H1 (cell line): ENCODE results near the gene STEAP1B. TPM values are rescaled to one million over a fixed set of nuclear protein-coding genes. Genes with fewer than 3 reads are reported as not detected.

Experiments used
- CTCF ChIA-PET: fragments of 300-600 bp; sonication (Branson Sonifier 250); formaldehyde crosslinking; loops from one replicate; lab custom pipeline; 2021; ENCODE audit not compliant: partially characterized antibody; lab: Charles Lee
- POLR2A ChIA-PET: fragments of 300-600 bp; sonication (Branson Sonifier 250); formaldehyde crosslinking; loops from one replicate; lab custom pipeline; 2021; ENCODE audit warnings: inconsistent platforms; ENCODE audit not compliant: partially characterized antibody; lab: Charles Lee
- DNase-seq, 2 experiments: peaks; one replicate each; pipeline versions ENCODE4 v3.0.0 to v3.0.0-alpha.2; 2010 to 2022; ENCODE audit warnings: low spot score in 2 of 2, low read depth in 1 of 2, mixed read lengths in 1 of 2
- FAIRE-seq: peaks from 2 replicates; lab custom pipeline; 2011; peaks lifted over from hg19 to GRCh38; lab: Jason Lieb, UNC
- H2AFZ ChIP-seq: 2 replicates; pipeline ENCODE4 v1.8.1; 2012; ENCODE audit warnings: low read length, inconsistent platforms
- H2AK5ac ChIP-seq: 2 replicates; pipeline ENCODE4 v1.6.1; 2013; ENCODE audit warnings: low read depth, low read length
- H2BK120ac ChIP-seq: replicated peaks from 2 replicates; pipeline ENCODE3; 2013; ENCODE audit warnings: low read depth, low read length, inconsistent platforms
- H2BK12ac ChIP-seq: 2 replicates; pipeline ENCODE4 v1.6.1; 2013; ENCODE audit warnings: low read depth, low read length
- H2BK15ac ChIP-seq: 2 replicates; pipeline ENCODE4 v1.6.1; 2013; ENCODE audit warnings: low read length
- H2BK20ac ChIP-seq: 2 replicates; pipeline ENCODE4 v1.6.1; 2013; ENCODE audit warnings: low read length
- H2BK5ac ChIP-seq: 2 replicates; pipeline ENCODE4 v1.6.1; 2013; ENCODE audit warnings: low read depth, low read length
- H3K14ac ChIP-seq: 2 replicates; pipeline ENCODE4 v1.6.1; 2013; ENCODE audit warnings: inconsistent platforms; ENCODE audit not compliant: insufficient read length
- H3K18ac ChIP-seq: 2 replicates; pipeline ENCODE4 v1.6.1; 2013; ENCODE audit warnings: low read length; ENCODE audit errors: extremely low read depth
- H3K23ac ChIP-seq: 2 replicates; pipeline ENCODE4 v1.6.1; 2013; ENCODE audit warnings: inconsistent platforms; ENCODE audit not compliant: insufficient read length
- H3K23me2 ChIP-seq: 2 replicates; pipeline ENCODE4 v1.6.1; 2013; ENCODE audit warnings: low read depth, low read length
- H3K27ac ChIP-seq: 2 replicates; pipeline ENCODE4 v1.6.1; 2011; ENCODE audit warnings: low read depth, low read length, inconsistent platforms
- H3K27me3 ChIP-seq, 4 experiments: replicated peaks in 1 of 4; 1 replicate in 1 of 4; 2 replicates in 3 of 4; pipeline versions ENCODE4 v1.6.1 to v1.8.1; 2011 to 2013; ENCODE audit warnings: low read length in 3 of 4, mild to moderate bottlenecking in 3 of 4, inconsistent platforms in 2 of 4, mixed read lengths in 2 of 4, moderate library complexity in 1 of 4; ENCODE audit not compliant: control insufficient read depth in 3 of 4, insufficient read depth in 3 of 4; ENCODE audit errors: extremely low read depth in 1 of 4
- H3K36me3 ChIP-seq, 4 experiments: 2 replicates each; pipeline versions ENCODE4 v1.6.1 to v1.8.1; 2011 to 2013; ENCODE audit warnings: mild to moderate bottlenecking in 4 of 4, low read length in 3 of 4, moderate library complexity in 2 of 4, control low read depth in 1 of 4, inconsistent platforms in 1 of 4; ENCODE audit not compliant: insufficient read depth in 4 of 4, control insufficient read depth in 2 of 4
- H3K4ac ChIP-seq: replicated peaks from 2 replicates; pipeline ENCODE3; 2013; ENCODE audit warnings: low read length, low read depth, mixed read lengths, inconsistent platforms; ENCODE audit not compliant: insufficient read length
- H3K4me1 ChIP-seq, 4 experiments: replicated peaks in 1 of 4; 1 replicate in 1 of 4; 2 replicates in 3 of 4; pipeline versions ENCODE4 v1.6.1 to v1.8.1; 2011 to 2013; ENCODE audit warnings: low read length in 3 of 4, inconsistent platforms in 2 of 4, mixed read lengths in 1 of 4; ENCODE audit not compliant: insufficient read depth in 4 of 4, control insufficient read depth in 3 of 4
- H3K4me2 ChIP-seq, 2 experiments: 2 replicates each; pipeline versions ENCODE4 v1.6.1 to v1.8.1; 2011 to 2013; ENCODE audit warnings: low read depth in 2 of 2, low read length in 2 of 2, control low read depth in 1 of 2, inconsistent platforms in 1 of 2, mild to moderate bottlenecking in 1 of 2; ENCODE audit not compliant: insufficient read depth in 1 of 2
- H3K4me3 ChIP-seq, 4 experiments: fragments of 200-600, 300-600 bp in 1 of 4; sonication (generic), shearing (Covaris generic), sonication (Bioruptor Twin) in 1 of 4; 2 replicates each; pipeline versions ENCODE4 v1.5.1 to v1.8.1; 2011 to 2016; ENCODE audit warnings: low read length in 4 of 4, low read depth in 3 of 4, control low read depth in 2 of 4, inconsistent platforms in 2 of 4, mild to moderate bottlenecking in 2 of 4, mixed read lengths in 1 of 4, moderate library complexity in 1 of 4; ENCODE audit not compliant: insufficient read depth in 2 of 4; ENCODE audit errors: extremely low read depth in 1 of 4
- H3K56ac ChIP-seq: replicated peaks from 2 replicates; pipeline ENCODE3; 2013; ENCODE audit warnings: low read depth, mild to moderate bottlenecking, mixed read lengths, low read length, inconsistent platforms; ENCODE audit not compliant: insufficient read length
- H3K79me1 ChIP-seq: 2 replicates; pipeline ENCODE4 v1.6.1; 2013; ENCODE audit warnings: low read depth, low read length, control low read depth
- H3K79me2 ChIP-seq, 2 experiments: 2 replicates each; pipeline versions ENCODE4 v1.6.1 to v1.8.1; 2012 to 2013; ENCODE audit warnings: low read length in 2 of 2, mild to moderate bottlenecking in 2 of 2, inconsistent platforms in 1 of 2; ENCODE audit not compliant: insufficient read depth in 2 of 2, control insufficient read depth in 1 of 2
- H3K9ac ChIP-seq, 4 experiments: replicated peaks in 1 of 4; 1 replicate in 1 of 4; 2 replicates in 3 of 4; pipeline versions ENCODE4 v1.6.1 to v1.8.1; 2011 to 2013; ENCODE audit warnings: low read depth in 3 of 4, low read length in 3 of 4, control low read depth in 2 of 4, mild to moderate bottlenecking in 2 of 4, moderate library complexity in 2 of 4, inconsistent platforms in 1 of 4; ENCODE audit errors: extremely low read depth in 1 of 4
- H3K9me3 ChIP-seq, 2 experiments: 2 replicates each; pipeline versions ENCODE4 v1.6.1 to v1.8.1; 2012 to 2013; ENCODE audit warnings: mild to moderate bottlenecking in 2 of 2, moderate library complexity in 2 of 2, control low read depth in 1 of 2, inconsistent platforms in 1 of 2, low read depth in 1 of 2, low read length in 1 of 2, mixed read lengths in 1 of 2; ENCODE audit not compliant: insufficient read depth in 2 of 2
- H4K20me1 ChIP-seq, 2 experiments: replicated peaks in 1 of 2; 2 replicates each; pipeline versions ENCODE3 to v1.8.1; 2011 to 2013; ENCODE audit warnings: inconsistent platforms in 2 of 2, low read length in 2 of 2, mild to moderate bottlenecking in 1 of 2; ENCODE audit not compliant: insufficient read depth in 2 of 2, control insufficient read depth in 1 of 2
- H4K5ac ChIP-seq: 2 replicates; pipeline ENCODE4 v1.6.1; 2013; ENCODE audit warnings: low read length, low read depth, mixed read lengths, inconsistent platforms; ENCODE audit not compliant: insufficient read length
- H4K8ac ChIP-seq: 2 replicates; pipeline ENCODE4 v1.8.0; 2013; ENCODE audit warnings: mild to moderate bottlenecking, moderate library complexity, low read length, inconsistent platforms; ENCODE audit not compliant: insufficient read depth; ENCODE audit errors: extremely low read depth
- H4K91ac ChIP-seq: replicated peaks from 2 replicates; pipeline ENCODE3; 2013; ENCODE audit warnings: low read length, mixed read lengths, inconsistent platforms; ENCODE audit not compliant: insufficient read length
- BCL11A ChIP-seq, 2 experiments: IDR thresholded peaks; one replicate each; pipeline ENCODE4 v1.6.1; 2011; ENCODE audit warnings: low read depth in 2 of 2, low read length in 2 of 2, mild to moderate bottlenecking in 2 of 2
- CHD2 ChIP-seq: IDR thresholded peaks from 2 replicates; pipeline ENCODE4 v1.6.1; 2012; ENCODE audit warnings: low read length, improper control_type of control experiment
- CREB1 ChIP-seq: IDR thresholded peaks from 2 replicates; pipeline ENCODE4 v1.6.1; 2012; ENCODE audit warnings: inconsistent platforms
- CTBP2 ChIP-seq: IDR thresholded peaks from 2 replicates; pipeline ENCODE4 v1.7.0; 2011; ENCODE audit warnings: borderline replicate concordance, mild to moderate bottlenecking, moderate library complexity, mixed read lengths, low read length; ENCODE audit not compliant: insufficient read depth, insufficient read length
- E2F6 ChIP-seq: IDR thresholded peaks from 2 replicates; pipeline ENCODE4 v1.6.1; 2012; ENCODE audit warnings: inconsistent platforms
- EZH2 ChIP-seq: fragments of 200-600 bp; sonication (generic); IDR thresholded peaks from 2 replicates; pipeline ENCODE4 v1.7.1; 2012; ENCODE audit warnings: low read depth, mild to moderate bottlenecking, moderate library complexity, low read length, inconsistent platforms; ENCODE audit not compliant: severe bottlenecking
- GTF2F1 ChIP-seq: IDR thresholded peaks from 2 replicates; pipeline ENCODE4 v1.6.1; 2012; ENCODE audit warnings: low read depth, low read length, improper control_type of control experiment, borderline replicate concordance
- HDAC6 ChIP-seq: IDR thresholded peaks from one replicate; pipeline ENCODE4 v1.7.1; 2012; ENCODE audit warnings: low read depth, mild to moderate bottlenecking, inconsistent platforms, low read length, moderate library complexity
- JUN ChIP-seq: IDR thresholded peaks from 2 replicates; pipeline ENCODE4 v1.6.1; 2011; ENCODE audit warnings: low read depth, mild to moderate bottlenecking, improper control_type of control experiment, low read length
- PHF8 ChIP-seq: fragments of 200-600 bp; sonication (generic); conservative IDR thresholded peaks from 2 replicates; pipeline ENCODE4 v1.7.1; 2012; ENCODE audit warnings: low read depth, mild to moderate bottlenecking, inconsistent platforms, low read length, moderate library complexity
- SIN3A ChIP-seq, 2 experiments: IDR thresholded peaks in 1 of 2; conservative IDR thresholded peaks in 1 of 2; 2 replicates each; pipeline ENCODE4 v1.6.1; 2011 to 2012; ENCODE audit warnings: low read length in 2 of 2, improper control_type of control experiment in 1 of 2, low read depth in 1 of 2, mild to moderate bottlenecking in 1 of 2
- SIX5 ChIP-seq: IDR thresholded peaks from 2 replicates; pipeline ENCODE4 v1.6.1; 2011; ENCODE audit warnings: mild to moderate bottlenecking, low read depth, low read length
- TBP ChIP-seq: IDR thresholded peaks from 2 replicates; pipeline ENCODE4 v1.6.1; 2011; ENCODE audit warnings: low read depth, low read length, improper control_type of control experiment
- YY1 ChIP-seq: IDR thresholded peaks from 2 replicates; pipeline ENCODE4 v1.6.1; 2011; ENCODE audit warnings: low read depth, mild to moderate bottlenecking, low read length
- WGBS, 2 experiments: shearing (Covaris generic) in 1 of 2; methylation state at CpG; one replicate each; pipeline versions ENCODE4 v1.1.6 to v1.1.7; 2013 to 2015; ENCODE audit warnings: low lambda C conversion rate in 2 of 2, mixed read lengths in 2 of 2, inconsistent platforms in 1 of 2, low coverage in 1 of 2, missing lambda C conversion rate in 1 of 2; ENCODE audit not compliant: insufficient replicate concordance in 2 of 2, insufficient coverage in 1 of 2, insufficient read length in 1 of 2; ENCODE audit errors: extremely low coverage in 1 of 2, missing lambda C conversion rate in 1 of 2; 5-methylcytosine and 5-hydroxymethylcytosine counted together
- polyA plus RNA-seq, 7 experiments: library from polyadenylated mRNA; depleted of rRNA in 3 of 7; stranded (reverse) in 5 of 7; unstranded in 2 of 7; fragments of >200 nt in 5 of 7; fragments of 200-250 nt in 2 of 7; gene quantifications; 1 replicate in 5 of 7; 2 replicates in 1 of 7; 4 replicates in 1 of 7; pipeline versions ENCODE4 v1.2.1 to v1.2.3, GENCODE V29; 2011 to 2013; ENCODE audit warnings: missing spikeins in 2 of 7, mixed read lengths in 2 of 7
- total RNA-seq: library from RNA; stranded (reverse); fragmentation: NEBNext Ultra II Directional; extraction: Animal tissue kit (Norgen Biotek cat#: 25700); gene quantifications from 2 replicates; pipeline ENCODE4 v1.2.1, GENCODE V29; 2021

The STEAP1B gene
- total and polyA plus RNA-seq, 2 of the 8 experiments (the other 6 are each of a cell fraction or from before 2014, with no cell fraction given) = 5.4 to 8.7 TPM

- no peaks in the 10 kb centered on the region for H3K4me1 ChIP-seq
- no peak overlapping the region for H3K9ac ChIP-seq
- no peak overlapping the region for H3K18ac ChIP-seq
- no peak overlapping the region for H4K91ac ChIP-seq
- no peak overlapping the region for H3K14ac ChIP-seq
- H3K23ac ChIP-seq = no peak overlapping the region
- no peak overlapping the region for H2BK120ac ChIP-seq
- no peak overlapping the region for H3K27ac ChIP-seq
- H4K8ac ChIP-seq = no peak overlapping the region
- FAIRE-seq (no peak), DNase-seq (no peak)
- no peak overlapping the region for H3K4ac ChIP-seq
- no peaks in the 10 kb centered on the region for H3K79me2 ChIP-seq
- WGBS, 2 experiments = 76% methylated on average over 10 of the region's 10 CpGs; no CpG with 5 or more reads in 1 of the 2 experiments
- no peak overlapping the region for H3K56ac ChIP-seq
- H2BK12ac ChIP-seq = no peak overlapping the region
- CTCF ChIA-PET = interaction anchor here (0.9 to 1.5 kb wide), 7 partner anchors 10 to 361 kb away, joined by 3 to 9 read pairs (median 3); no protein-coding TSS in a partner anchor
- H3K36me3 ChIP-seq = no peaks in the 10 kb centered on the region
- POLR2A ChIA-PET = interaction anchor here (0.7 kb wide), 1 partner anchor 11 kb away, joined by 3 read pairs; no protein-coding TSS in a partner anchor
- H2BK15ac ChIP-seq = no peak overlapping the region
- no peaks in the 10 kb centered on the region for H3K79me1 ChIP-seq
- H2BK20ac ChIP-seq = no peak overlapping the region
- no peaks in the 10 kb centered on the region for H3K9me3 ChIP-seq
- no peak overlapping the region for H2AFZ ChIP-seq
- H3K4me3 ChIP-seq = no peak overlapping the region
- no peak overlapping the region for H2BK5ac ChIP-seq
- no peak overlapping the region for H3K4me2 ChIP-seq
- no peaks in the 10 kb centered on the region for H4K20me1 ChIP-seq
- no peaks in the 10 kb centered on the region for H3K23me2 ChIP-seq
- no peak overlapping the region for H2AK5ac ChIP-seq
- no peak overlapping the region for H4K5ac ChIP-seq
- H3K27me3 ChIP-seq = no peaks in the 10 kb centered on the region
- no peak for TF ChIP-seq YY1
- no peak for TF ChIP-seq SIN3A (conservative IDR thresholded peaks at IDR 0.05 in 1 of 2, IDR thresholded peaks at IDR 0.05 in 1 of 2; ENCODE audit: low read depth in 1 of 2, low read length in 2 of 2)
- no peak for TF ChIP-seq CREB1
- no peak for TF ChIP-seq EZH2
- TF ChIP-seq TBP = no peak
- TF ChIP-seq CHD2 = no peak
- no peak for TF ChIP-seq E2F6
- no peak for TF ChIP-seq CTBP2
- no peak for TF ChIP-seq PHF8
- TF ChIP-seq GTF2F1 = no peak
- no peak for TF ChIP-seq BCL11A (IDR thresholded peaks at IDR 0.05; ENCODE audit: low read depth in 2 of 2, low read length in 2 of 2)
- no peak for TF ChIP-seq HDAC6
- no peak for TF ChIP-seq SIX5
- no peak for TF ChIP-seq JUN
These were observed 29.0 kb downstream of the STEAP1B start for GRCh38 chr7:22470981-22471380.
